Measurements from ENCODE around the gene RFX5. TPM values are rescaled to one million over a fixed set of nuclear protein-coding genes. Genes with fewer than 3 reads are reported as not detected.
A peak's percentile ranks its signal among the peaks of the same experiment; 100 is the strongest.
"Not testable (repeated sequence)": the region's sequence is repeated elsewhere in the genome, so short reads cannot be mapped to it uniquely, and the experiment has no call there.

Gene RFX5
- 96.0 and 97.5 TPM in 2 replicates for total RNA-seq
- long read RNA-seq, transcript RFX5-215 (11 exons, 2,355 nt), result major isoform, 45 of 127 reads
- long read RNA-seq, transcript RFX5-201 (11 exons, 3,576 nt), result minor isoform, 8 of 127 reads
- long read RNA-seq, partial matches to known transcripts, result 7 of 127 reads
- long read RNA-seq, other reads (novel, unspliced or antisense), result 67 of 127 reads

GRCh38 chr1:151346769-151347522 is at the start of gene RFX5:
Gene RFX5 (minus strand): TSS chr1:151347252. CDS start chr1:151346320, 932 bp downstream.
- H3K27me3 Mint-ChIP-seq, result no peaks in the 10 kb centered on the region
- H3K27ac Mint-ChIP-seq, result peak within 1 kb of the TSS; percentile 100
- peaks cover 13% of the 10 kb centered on the region for H3K36me3 Mint-ChIP-seq (ENCODE audit: insufficient read depth)
- H3K4me3 Mint-ChIP-seq (ENCODE audit: low read depth), result peak within 1 kb of the TSS; percentile 92
- peak; percentile 86 for DNase-seq (ENCODE audit: low spot score, unreplicated experiment)
- H3K9me3 Mint-ChIP-seq (ENCODE audit: low read depth), result no peaks in the 10 kb centered on the region
- peaks cover 19% of the 10 kb centered on the region for H3K4me1 Mint-ChIP-seq (ENCODE audit: low read depth)
- TF ChIP-seq CTCF (IDR thresholded peaks at IDR 0.05; ENCODE audit: unreplicated experiment), result no peak

- not testable (repeated sequence) for H3K4me3 Mint-ChIP-seq (ENCODE audit: low read depth); H3K9me3 Mint-ChIP-seq (ENCODE audit: low read depth); H3K27me3 Mint-ChIP-seq; H3K27ac Mint-ChIP-seq; DNase-seq (ENCODE audit: low spot score, unreplicated experiment); H3K36me3 Mint-ChIP-seq (ENCODE audit: insufficient read depth)
- H3K4me1 Mint-ChIP-seq (ENCODE audit: low read depth), result peaks cover 12% of the 10 kb centered on the region
Measured at GRCh38 chr1:151396265-151396664, 49.2 kb upstream of the RFX5 start.

GRCh38 chr1:151393583-151393982 is 46.5 kb upstream of the RFX5 start:
- no peak overlapping the region for H3K27ac Mint-ChIP-seq
- H3K36me3 Mint-ChIP-seq (ENCODE audit: insufficient read depth), result no peaks in the 10 kb centered on the region
- H3K9me3 Mint-ChIP-seq (ENCODE audit: low read depth), result no peaks in the 10 kb centered on the region
- H3K4me1 Mint-ChIP-seq (ENCODE audit: low read depth), result no peaks in the 10 kb centered on the region
- no peaks in the 10 kb centered on the region for H3K27me3 Mint-ChIP-seq
- DNase-seq (ENCODE audit: low spot score, unreplicated experiment), result no peak
- no peak overlapping the region for H3K4me3 Mint-ChIP-seq (ENCODE audit: low read depth)
- TF ChIP-seq CTCF (IDR thresholded peaks at IDR 0.05; ENCODE audit: unreplicated experiment), result no peak

GRCh38 chr1:151391079-151391563 is 44.1 kb upstream of the RFX5 start:
- H3K4me1 Mint-ChIP-seq (ENCODE audit: low read depth), result no peaks in the 10 kb centered on the region
- H3K9me3 Mint-ChIP-seq (ENCODE audit: low read depth), result no peaks in the 10 kb centered on the region
- no peak overlapping the region for H3K27ac Mint-ChIP-seq
- no peaks in the 10 kb centered on the region for H3K36me3 Mint-ChIP-seq (ENCODE audit: insufficient read depth)
- H3K27me3 Mint-ChIP-seq, result no peaks in the 10 kb centered on the region
- no peak for TF ChIP-seq CTCF (IDR thresholded peaks at IDR 0.05; ENCODE audit: unreplicated experiment)
- H3K4me3 Mint-ChIP-seq (ENCODE audit: low read depth), result no peak overlapping the region
- no peak for DNase-seq (ENCODE audit: low spot score, unreplicated experiment)

GRCh38 chr1:151390221-151391078 is 43.4 kb upstream of the RFX5 start:
- not testable (repeated sequence) for DNase-seq (ENCODE audit: low spot score, unreplicated experiment); H3K27ac Mint-ChIP-seq; H3K36me3 Mint-ChIP-seq (ENCODE audit: insufficient read depth); H3K27me3 Mint-ChIP-seq; H3K9me3 Mint-ChIP-seq (ENCODE audit: low read depth); H3K4me1 Mint-ChIP-seq (ENCODE audit: low read depth); H3K4me3 Mint-ChIP-seq (ENCODE audit: low read depth)

- Mint-ChIP-seq H3K9me3 (ENCODE audit: low read depth) (no peaks in the 10 kb centered on the region), H3K4me3 (ENCODE audit: low read depth) (no peak overlapping the region), H3K27ac (no peak overlapping the region), H3K27me3 (no peaks in the 10 kb centered on the region), H3K36me3 (ENCODE audit: insufficient read depth) (no peaks in the 10 kb centered on the region), H3K4me1 (ENCODE audit: low read depth) (no peaks in the 10 kb centered on the region)
- TF ChIP-seq CTCF (IDR thresholded peaks at IDR 0.05; ENCODE audit: unreplicated experiment), result no peak
- DNase-seq (ENCODE audit: low spot score, unreplicated experiment), result no peak
Measured at GRCh38 chr1:151386002-151386401, 39.0 kb upstream of the RFX5 start.
